ENCODE measurements around the gene AANAT. TPM values are rescaled to one million over a fixed set of nuclear protein-coding genes. Genes with fewer than 3 reads are reported as not detected.
A peak's percentile ranks its signal among the peaks of the same experiment; 100 is the strongest.

The AANAT gene
- polyA plus RNA-seq, 12 donors, result 0.33 to 0.66 (median 0.46) TPM; not detected in 6

GRCh38 chr17:76487451-76488192 is 20.2 kb downstream of the AANAT start:
- no peak for DNase-seq

GRCh38 chr17:76490112-76490710 is 22.8 kb downstream of the AANAT start:
- DNase-seq, result no peak

GRCh38 chr17:76491271-76492122 is 24.1 kb downstream of the AANAT start:
- no peak for DNase-seq

DNA sequence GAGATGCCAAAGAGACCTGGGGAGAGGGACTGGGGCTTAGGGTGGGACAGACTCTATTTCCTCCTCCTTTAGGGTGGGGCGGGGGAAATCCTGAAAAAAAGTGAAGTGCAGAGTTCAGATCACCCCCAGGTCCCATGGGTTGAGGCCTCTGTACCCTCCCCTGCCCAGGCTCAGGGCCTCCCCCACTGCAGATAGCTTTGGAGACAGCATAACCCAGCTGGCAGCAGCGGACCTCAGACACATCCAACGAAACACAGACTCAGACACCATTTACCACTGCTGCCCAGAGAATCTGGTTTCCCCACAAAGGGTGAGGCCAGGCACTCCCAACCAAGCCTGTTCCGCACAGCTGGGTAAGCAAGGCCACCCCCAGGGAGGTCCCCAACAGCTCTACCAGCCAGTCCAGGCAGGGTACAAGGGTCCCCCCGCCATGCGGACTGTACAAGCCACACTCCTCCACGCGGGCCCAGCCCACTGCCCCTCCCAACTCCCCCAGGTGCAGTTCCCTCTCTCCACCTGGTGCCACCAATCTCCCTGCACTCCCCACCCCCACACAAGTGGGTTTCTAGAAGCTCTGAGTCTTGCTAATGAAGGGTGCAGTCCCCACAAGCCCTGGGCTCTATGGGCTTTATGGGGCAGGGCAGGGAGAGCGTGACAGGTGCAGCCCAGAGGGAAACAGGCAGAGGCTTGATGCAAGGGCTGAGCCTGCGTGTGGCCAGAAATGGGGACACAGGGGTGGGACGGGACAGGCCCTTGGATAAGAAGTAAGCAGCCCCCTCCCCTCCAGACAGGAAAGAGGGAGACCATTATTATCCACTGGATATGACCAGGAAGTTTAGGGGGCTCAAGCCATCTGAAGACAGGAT is 25.0 kb downstream of the AANAT start:
- no peak for DNase-seq

DNA sequence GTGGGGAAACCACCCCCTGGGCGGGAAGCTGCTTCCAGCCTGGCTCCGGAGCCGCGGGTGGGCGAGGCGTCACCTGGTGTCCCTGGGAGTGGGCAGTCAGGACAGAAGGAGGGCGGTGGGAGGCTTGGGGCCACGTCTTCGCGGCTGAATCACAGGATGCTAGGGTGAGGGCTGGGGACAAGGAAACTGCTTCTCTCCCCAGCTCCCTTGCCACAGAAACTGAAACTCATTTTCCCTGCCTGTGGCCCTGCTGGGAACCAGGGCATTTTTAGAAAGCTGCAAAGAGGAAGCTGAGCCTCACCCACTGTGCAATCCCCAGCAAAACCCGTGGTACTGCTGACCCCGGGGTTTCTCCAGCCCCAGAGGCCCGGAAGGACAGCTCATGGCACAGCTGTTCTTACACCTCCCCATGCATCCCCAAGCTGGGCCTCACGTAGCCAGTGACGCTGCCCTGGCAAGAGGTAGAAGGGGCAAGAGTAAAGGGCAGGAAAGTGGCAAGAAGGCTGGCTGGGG is 25.6 kb downstream of the AANAT start:
- peak; percentile 42 for DNase-seq

DNA sequence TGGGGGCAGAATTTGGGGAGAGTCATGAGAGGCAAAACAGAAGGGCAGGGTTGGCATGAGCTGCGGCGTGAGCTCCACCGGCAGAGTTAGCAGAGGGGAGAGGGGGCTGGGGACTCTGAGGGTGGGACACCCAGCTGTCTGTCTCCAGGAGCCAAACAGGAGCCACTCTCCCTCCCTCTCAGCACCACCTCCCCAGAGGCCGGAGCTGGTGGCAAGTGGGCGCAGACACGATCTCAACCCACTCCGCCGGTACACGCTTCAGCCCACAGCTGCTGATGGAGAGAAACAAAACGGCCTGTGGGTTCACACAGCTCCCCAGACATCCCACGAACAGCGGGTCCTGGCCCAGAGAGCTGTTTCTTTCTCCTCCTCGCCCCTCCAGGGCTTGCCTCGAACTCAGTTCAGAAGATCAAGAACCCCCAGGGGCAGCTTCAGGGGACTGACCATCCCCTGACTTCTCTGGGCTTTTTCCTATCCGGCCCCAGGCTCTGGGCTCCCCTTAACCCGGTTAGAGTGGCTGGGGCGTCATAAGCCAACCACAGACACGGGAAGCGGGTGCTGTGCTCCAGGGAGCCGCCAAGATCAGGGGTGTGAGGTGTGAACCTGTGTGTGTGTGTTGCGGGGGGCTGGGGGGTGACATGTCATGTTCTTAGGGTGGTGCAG is 26.2 kb downstream of the AANAT start:
- DNase-seq, result no peak

GRCh38 chr17:76495663-76496400 is 28.4 kb downstream of the AANAT start:
- no peak for DNase-seq

DNA sequence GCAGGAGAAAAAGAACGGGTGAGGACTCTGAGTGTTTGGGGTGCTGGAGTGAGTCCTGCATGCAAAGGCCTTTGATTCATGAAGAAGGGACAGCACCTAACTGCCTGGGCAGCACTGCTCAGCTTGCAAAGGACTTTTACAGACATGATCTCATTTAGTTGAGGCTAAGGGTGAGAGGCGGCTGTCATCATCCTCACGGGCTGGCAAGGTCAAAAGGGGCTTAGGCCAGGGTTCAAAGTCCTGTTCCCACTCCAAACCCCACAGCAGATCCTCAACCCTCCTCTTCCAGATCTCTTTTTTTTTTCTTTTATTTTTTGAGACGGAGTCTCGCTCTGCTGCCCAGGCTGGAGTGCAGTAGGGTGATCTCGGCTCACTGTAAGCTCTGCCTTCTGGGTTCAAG is 29.1 kb downstream of the AANAT start:
- DNase-seq, result no peak

- DNase-seq, result no peak
Measured at GRCh38 chr17:76497699-76497978, 30.2 kb downstream of the AANAT start.

GRCh38 chr17:76497979-76498875 is 30.8 kb downstream of the AANAT start:
- peak; percentile 67 for DNase-seq

- no peak for DNase-seq
Measured at GRCh38 chr17:76498876-76499251, 31.5 kb downstream of the AANAT start.

DNA sequence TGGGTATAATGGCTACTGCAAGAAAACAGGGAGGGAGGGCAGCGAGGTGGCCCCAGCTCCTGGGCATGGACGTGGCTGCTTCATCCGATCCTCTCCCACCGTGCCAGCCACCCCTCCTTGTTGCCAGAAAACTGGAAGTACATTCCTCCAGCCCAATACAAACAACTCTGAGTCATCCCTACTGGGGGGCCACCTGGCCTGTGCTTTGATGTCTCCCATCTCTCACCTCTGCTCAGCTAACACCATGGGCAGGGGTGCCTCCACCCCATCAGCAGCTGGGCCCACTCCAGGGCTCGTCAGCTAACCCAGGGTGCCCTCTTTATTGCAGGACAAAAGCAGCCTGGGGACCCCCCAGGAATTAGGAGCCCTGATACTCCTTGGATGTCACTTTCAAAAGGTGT is 31.9 kb downstream of the AANAT start:
- no peak for DNase-seq

- DNase-seq, result no peak
Measured at GRCh38 chr17:76500074-76500746, 32.8 kb downstream of the AANAT start.

DNA sequence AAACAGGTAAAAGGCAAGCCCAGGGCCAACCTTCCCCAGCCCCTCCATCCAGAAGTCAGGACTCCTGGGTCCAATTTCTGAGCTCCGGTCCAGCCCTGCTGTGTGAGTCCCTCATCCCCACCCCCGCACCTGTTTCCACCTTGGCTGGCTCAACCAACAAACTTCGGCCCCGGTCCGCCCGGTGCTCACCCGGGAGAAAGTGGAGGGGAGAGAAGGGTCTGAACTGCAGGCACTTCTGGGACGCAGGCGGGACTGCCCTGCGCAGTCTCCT is 33.3 kb downstream of the AANAT start:
- DNase-seq, result no peak

- no peak for DNase-seq
Measured at GRCh38 chr17:76501018-76501826, 33.8 kb downstream of the AANAT start, which contains the start of gene RHBDF2. RHBDF2 (minus strand) TSS chr17:76501423; CDS start chr17:76481524, 19,899 bp downstream.

- no peak for DNase-seq
Measured at GRCh38 chr17:76501827-76502307, 34.5 kb downstream of the AANAT start.

DNA sequence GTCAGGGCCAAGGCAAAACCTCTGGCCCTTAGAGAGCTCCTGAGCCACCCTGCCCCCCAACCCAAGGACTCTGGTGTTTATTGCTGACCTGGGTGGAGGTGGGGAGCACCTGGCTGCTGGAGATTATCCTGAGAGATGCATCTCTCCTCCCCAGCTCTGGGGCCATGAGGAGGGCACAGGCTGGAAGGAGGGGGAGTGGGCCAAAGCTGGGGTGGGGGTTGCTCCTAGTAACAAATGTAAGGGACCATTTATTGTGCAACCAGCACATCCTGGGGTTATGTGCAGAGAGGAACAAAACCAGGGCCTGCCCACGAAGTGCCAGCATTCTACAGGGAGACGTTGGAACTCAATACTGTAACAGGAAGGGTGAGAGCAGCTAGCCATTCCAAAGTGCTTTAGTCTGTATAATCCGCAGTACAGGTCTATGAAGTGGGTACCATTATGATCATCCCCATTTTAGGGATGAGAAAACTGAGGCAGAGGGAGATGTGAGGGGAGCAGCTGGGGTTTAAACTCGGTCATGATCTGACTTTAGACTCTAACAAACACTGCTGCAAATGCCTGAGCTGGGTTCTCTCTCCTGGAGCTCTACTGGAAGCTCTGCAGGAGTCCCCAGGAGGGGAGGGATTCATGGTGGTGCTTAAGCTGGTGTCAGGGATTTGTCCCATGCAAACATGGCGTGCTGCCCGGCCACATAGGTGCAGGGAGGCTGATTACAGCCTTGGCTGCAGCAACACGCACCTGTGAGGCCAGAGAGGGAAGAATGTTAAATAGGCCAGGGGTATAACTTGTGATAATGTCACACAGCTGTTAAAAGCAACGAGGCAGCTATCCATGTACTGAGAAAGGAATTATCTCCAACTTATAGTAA is 35.2 kb downstream of the AANAT start:
- no peak for DNase-seq

Measured in muscle of arm (tissue), 12 donors.